ENCODE measurements around the gene CD81.
A peak's percentile ranks its signal among the peaks of the same experiment; 100 is the strongest.

Gene CD81

GRCh38 chr11:2391181-2391975 lies 14.3 kb downstream of the CD81 start:
- DNase-seq: no peak

GRCh38 chr11:2392241-2392959 lies 15.3 kb downstream of the CD81 start:
- DNase-seq: no peak

GRCh38 chr11:2393111-2393868 lies 16.2 kb downstream of the CD81 start:
- DNase-seq: no peak

- no peak for DNase-seq
Observed at GRCh38 chr11:2393941-2394817, 17.1 kb downstream of the CD81 start.

GRCh38 chr11:2394818-2395105 lies 17.7 kb downstream of the CD81 start:
- no peak for DNase-seq

- DNase-seq: no peak
Observed at GRCh38 chr11:2395211-2395730, 18.2 kb downstream of the CD81 start.

- DNase-seq: no peak
Observed at GRCh38 chr11:2395856-2396255, 18.7 kb downstream of the CD81 start.

GRCh38 chr11:2396471-2396870 lies 19.4 kb downstream of the CD81 start:
- DNase-seq: no peak

GRCh38 chr11:2397005-2397404 lies 19.9 kb downstream of the CD81 start:
- DNase-seq: no peak

- DNase-seq: no peak
Observed at GRCh38 chr11:2398664-2399355, 21.7 kb downstream of the CD81 start.

GRCh38 chr11:2399488-2400068 lies 22.5 kb downstream of the CD81 start:
- DNase-seq: peak in 2 of 5 donors; percentile 19 to 36

GRCh38 chr11:2400069-2400761 lies 23.1 kb downstream of the CD81 start, which contains the start of gene TSSC4:
Gene TSSC4, plus strand, starts transcription at chr11:2400750. Its CDS starts 1,884 bp downstream, at chr11:2402634.
- peak; percentile 99 to 100 (median 100) for DNase-seq

GRCh38 chr11:2400762-2401435 lies 23.8 kb downstream of the CD81 start:
- no peak for DNase-seq

- no peak for DNase-seq
Observed at GRCh38 chr11:2401436-2401984, 24.4 kb downstream of the CD81 start.

- no peak for DNase-seq
Observed at GRCh38 chr11:2402106-2402505, 25.0 kb downstream of the CD81 start.

GRCh38 chr11:2402890-2403645 lies 26.0 kb downstream of the CD81 start:
- no peak for DNase-seq

- DNase-seq: no peak
Observed at GRCh38 chr11:2404735-2405196, 27.7 kb downstream of the CD81 start.

- DNase-seq: no peak
Observed at GRCh38 chr11:2406451-2406850, 29.3 kb downstream of the CD81 start.
